Measurements from ENCODE around the gene CLUH.

GRCh38 chr17:2647957-2648356 lies 63.6 kb downstream of the CLUH start:
- TF ChIP-seq CTCF (IDR thresholded peaks at IDR 0.05) = no peak
- no peak for TF ChIP-seq EZH2 (IDR thresholded peaks at IDR 0.05; ENCODE audit: borderline replicate concordance, insufficient read depth, low read depth, low read length, poor library complexity, severe bottlenecking)

Data from B cell (primary cell).